HepG2 (cell line): ENCODE data around the gene COCH. TPM values are rescaled to one million over a fixed set of nuclear protein-coding genes. Genes with fewer than 3 reads are reported as not detected.

Experiments used
- GATA4 ChIP-seq: sonication (generic); IDR thresholded peaks from 2 replicates; pipeline ENCODE4 v1.6.1; 2016; ENCODE audit warnings: antibody characterized with exemption, low read depth, borderline replicate concordance
- GATAD2A ChIP-seq: IDR thresholded peaks from 2 replicates; pipeline ENCODE4 v1.6.1; 2016
- HMG20A ChIP-seq: IDR thresholded peaks from 2 replicates; pipeline ENCODE4 v1.6.1; 2016; ENCODE audit warnings: borderline replicate concordance
- IKZF4 ChIP-seq: sonication (generic); formaldehyde crosslinking; IDR thresholded peaks from 2 replicates; pipeline ENCODE4 v1.5.1; 2020; ENCODE audit warnings: borderline replicate concordance, mild to moderate bottlenecking, low read depth, missing genetic modification reagents; ENCODE audit errors: not compliant biosample characterization
- LRRFIP1 ChIP-seq: sonication (generic); formaldehyde crosslinking; conservative IDR thresholded peaks from 2 replicates; pipeline ENCODE4 v1.4.0; 2020; ENCODE audit warnings: missing genetic modification reagents
- RXRB ChIP-seq: IDR thresholded peaks from 2 replicates; pipeline ENCODE4 v1.6.1; 2016; ENCODE audit warnings: borderline replicate concordance, missing genetic modification reagents, missing compliant biosample characterization
- THAP7 ChIP-seq: sonication (generic); formaldehyde crosslinking; IDR thresholded peaks from 2 replicates; pipeline ENCODE4 v1.8.1; 2023; ENCODE audit warnings: mild to moderate bottlenecking, missing genetic modification reagents
- THRA ChIP-seq: sonication (generic); formaldehyde crosslinking; IDR thresholded peaks from 2 replicates; pipeline ENCODE4 v1.4.0; 2020; ENCODE audit warnings: missing genetic modification reagents, borderline replicate concordance
- ZSCAN9 ChIP-seq: IDR thresholded peaks from 2 replicates; pipeline ENCODE4 v1.6.1; 2016; ENCODE audit warnings: borderline replicate concordance
- polyA plus RNA-seq, 8 experiments: library from polyadenylated mRNA; depleted of rRNA in 3 of 8; stranded (reverse) in 7 of 8; unstranded in 1 of 8; fragments of >200 nt; fragmentation: Illumina TruSeq in 4 of 8; extraction: Trizol in 4 of 8; gene quantifications; 2 replicates each; pipeline versions ENCODE4 v1.2.1 to v1.2.3, GENCODE V29; 2011 to 2016; ENCODE audit warnings: low read depth in 4 of 8, missing spikeins in 1 of 8, mixed read lengths in 1 of 8; ENCODE audit not compliant: insufficient read depth in 1 of 8
- total RNA-seq, 5 experiments: library from RNA; depleted of rRNA; stranded (reverse); fragments of >200 nt; fragmentation: Illumina TruSeq; extraction: Trizol; gene quantifications; 2 replicates each; pipeline ENCODE4 v1.2.3, GENCODE V29; 2016; ENCODE audit warnings: low read depth in 1 of 5
- TF ChIP-seq, protein P1 (sequence below): IDR thresholded peaks from 2 replicates; pipeline ENCODE4 v1.6.1; 2016; ENCODE audit warnings: low read depth
- TF ChIP-seq, protein P2 (sequence below): sonication (generic); formaldehyde crosslinking; IDR thresholded peaks from 2 replicates; pipeline ENCODE4 v1.5.0; 2020; ENCODE audit warnings: mild to moderate bottlenecking, missing genetic modification reagents, borderline replicate concordance
- TF ChIP-seq, protein P3 (sequence below): sonication (generic); formaldehyde crosslinking; IDR thresholded peaks from 2 replicates; pipeline ENCODE4 v1.5.1; 2020; ENCODE audit warnings: mild to moderate bottlenecking, missing genetic modification reagents, moderate library complexity

Gene COCH
- total and polyA plus RNA-seq, 2 of the 13 experiments (the other 11 are each of a cell fraction or from before 2014, with no cell fraction given): 78.2 to 79.3 TPM

GRCh38 chr14:30888480-30889243 lies 14.3 kb downstream of the COCH start (continued):
- TF ChIP-seq THAP7 (CRISPR knock-in tag): no peak
- TF ChIP-seq GATAD2A (CRISPR knock-in tag): peak; percentile 67
- no peak for TF ChIP-seq GATA4
- TF ChIP-seq LRRFIP1 (CRISPR knock-in tag): no peak
- TF ChIP-seq HMG20A (CRISPR knock-in tag): peak; percentile 32; the same call in 1 of the 2 replicates
- TF ChIP-seq, protein P1, sequence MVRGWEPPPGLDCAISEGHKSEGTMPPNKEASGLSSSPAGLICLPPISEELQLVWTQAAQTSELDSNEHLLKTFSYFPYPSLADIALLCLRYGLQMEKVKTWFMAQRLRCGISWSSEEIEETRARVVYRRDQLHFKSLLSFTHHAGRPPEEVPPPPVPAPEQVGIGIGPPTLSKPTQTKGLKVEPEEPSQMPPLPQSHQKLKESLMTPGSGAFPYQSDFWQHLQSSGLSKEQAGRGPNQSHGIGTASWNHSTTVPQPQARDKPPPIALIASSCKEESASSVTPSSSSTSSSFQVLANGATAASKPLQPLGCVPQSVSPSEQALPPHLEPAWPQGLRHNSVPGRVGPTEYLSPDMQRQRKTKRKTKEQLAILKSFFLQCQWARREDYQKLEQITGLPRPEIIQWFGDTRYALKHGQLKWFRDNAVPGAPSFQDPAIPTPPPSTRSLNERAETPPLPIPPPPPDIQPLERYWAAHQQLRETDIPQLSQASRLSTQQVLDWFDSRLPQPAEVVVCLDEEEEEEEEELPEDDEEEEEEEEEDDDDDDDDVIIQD (CRISPR knock-in tag): peak; percentile 61
- TF ChIP-seq RXRB: peak; percentile 15; the same call in 1 of the 2 replicates
- TF ChIP-seq IKZF4: peak; percentile 42
- TF ChIP-seq, protein P2, sequence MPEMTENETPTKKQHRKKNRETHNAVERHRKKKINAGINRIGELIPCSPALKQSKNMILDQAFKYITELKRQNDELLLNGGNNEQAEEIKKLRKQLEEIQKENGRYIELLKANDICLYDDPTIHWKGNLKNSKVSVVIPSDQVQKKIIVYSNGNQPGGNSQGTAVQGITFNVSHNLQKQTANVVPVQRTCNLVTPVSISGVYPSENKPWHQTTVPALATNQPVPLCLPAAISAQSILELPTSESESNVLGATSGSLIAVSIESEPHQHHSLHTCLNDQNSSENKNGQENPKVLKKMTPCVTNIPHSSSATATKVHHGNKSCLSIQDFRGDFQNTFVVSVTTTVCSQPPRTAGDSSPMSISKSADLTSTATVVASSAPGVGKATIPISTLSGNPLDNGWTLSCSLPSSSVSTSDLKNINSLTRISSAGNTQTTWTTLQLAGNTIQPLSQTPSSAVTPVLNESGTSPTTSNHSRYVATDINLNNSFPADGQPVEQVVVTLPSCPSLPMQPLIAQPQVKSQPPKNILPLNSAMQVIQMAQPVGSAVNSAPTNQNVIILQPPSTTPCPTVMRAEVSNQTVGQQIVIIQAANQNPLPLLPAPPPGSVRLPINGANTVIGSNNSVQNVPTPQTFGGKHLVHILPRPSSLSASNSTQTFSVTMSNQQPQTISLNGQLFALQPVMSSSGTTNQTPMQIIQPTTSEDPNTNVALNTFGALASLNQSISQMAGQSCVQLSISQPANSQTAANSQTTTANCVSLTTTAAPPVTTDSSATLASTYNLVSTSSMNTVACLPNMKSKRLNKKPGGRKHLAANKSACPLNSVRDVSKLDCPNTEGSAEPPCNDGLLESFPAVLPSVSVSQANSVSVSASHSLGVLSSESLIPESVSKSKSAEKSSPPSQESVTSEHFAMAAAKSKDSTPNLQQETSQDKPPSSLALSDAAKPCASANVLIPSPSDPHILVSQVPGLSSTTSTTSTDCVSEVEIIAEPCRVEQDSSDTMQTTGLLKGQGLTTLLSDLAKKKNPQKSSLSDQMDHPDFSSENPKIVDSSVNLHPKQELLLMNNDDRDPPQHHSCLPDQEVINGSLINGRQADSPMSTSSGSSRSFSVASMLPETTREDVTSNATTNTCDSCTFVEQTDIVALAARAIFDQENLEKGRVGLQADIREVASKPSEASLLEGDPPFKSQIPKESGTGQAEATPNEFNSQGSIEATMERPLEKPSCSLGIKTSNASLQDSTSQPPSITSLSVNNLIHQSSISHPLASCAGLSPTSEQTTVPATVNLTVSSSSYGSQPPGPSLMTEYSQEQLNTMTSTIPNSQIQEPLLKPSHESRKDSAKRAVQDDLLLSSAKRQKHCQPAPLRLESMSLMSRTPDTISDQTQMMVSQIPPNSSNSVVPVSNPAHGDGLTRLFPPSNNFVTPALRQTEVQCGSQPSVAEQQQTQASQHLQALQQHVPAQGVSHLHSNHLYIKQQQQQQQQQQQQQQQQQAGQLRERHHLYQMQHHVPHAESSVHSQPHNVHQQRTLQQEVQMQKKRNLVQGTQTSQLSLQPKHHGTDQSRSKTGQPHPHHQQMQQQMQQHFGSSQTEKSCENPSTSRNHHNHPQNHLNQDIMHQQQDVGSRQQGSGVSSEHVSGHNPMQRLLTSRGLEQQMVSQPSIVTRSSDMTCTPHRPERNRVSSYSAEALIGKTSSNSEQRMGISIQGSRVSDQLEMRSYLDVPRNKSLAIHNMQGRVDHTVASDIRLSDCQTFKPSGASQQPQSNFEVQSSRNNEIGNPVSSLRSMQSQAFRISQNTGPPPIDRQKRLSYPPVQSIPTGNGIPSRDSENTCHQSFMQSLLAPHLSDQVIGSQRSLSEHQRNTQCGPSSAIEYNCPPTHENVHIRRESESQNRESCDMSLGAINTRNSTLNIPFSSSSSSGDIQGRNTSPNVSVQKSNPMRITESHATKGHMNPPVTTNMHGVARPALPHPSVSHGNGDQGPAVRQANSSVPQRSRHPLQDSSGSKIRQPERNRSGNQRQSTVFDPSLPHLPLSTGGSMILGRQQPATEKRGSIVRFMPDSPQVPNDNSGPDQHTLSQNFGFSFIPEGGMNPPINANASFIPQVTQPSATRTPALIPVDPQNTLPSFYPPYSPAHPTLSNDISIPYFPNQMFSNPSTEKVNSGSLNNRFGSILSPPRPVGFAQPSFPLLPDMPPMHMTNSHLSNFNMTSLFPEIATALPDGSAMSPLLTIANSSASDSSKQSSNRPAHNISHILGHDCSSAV (CRISPR knock-in tag): no peak
- TF ChIP-seq ZSCAN9 (CRISPR knock-in tag): peak; percentile 44; the same call in 1 of the 2 replicates
- TF ChIP-seq, protein P3, sequence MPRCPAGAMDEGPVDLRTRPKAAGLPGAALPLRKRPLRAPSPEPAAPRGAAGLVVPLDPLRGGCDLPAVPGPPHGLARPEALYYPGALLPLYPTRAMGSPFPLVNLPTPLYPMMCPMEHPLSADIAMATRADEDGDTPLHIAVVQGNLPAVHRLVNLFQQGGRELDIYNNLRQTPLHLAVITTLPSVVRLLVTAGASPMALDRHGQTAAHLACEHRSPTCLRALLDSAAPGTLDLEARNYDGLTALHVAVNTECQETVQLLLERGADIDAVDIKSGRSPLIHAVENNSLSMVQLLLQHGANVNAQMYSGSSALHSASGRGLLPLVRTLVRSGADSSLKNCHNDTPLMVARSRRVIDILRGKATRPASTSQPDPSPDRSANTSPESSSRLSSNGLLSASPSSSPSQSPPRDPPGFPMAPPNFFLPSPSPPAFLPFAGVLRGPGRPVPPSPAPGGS (CRISPR knock-in tag): no peak
- no peak for TF ChIP-seq THRA (CRISPR knock-in tag)
